HEK293 (cell line): ENCODE data around the gene ACTR6.

Source experiments
- ATF2 ChIP-seq: fragments of 450-650 bp; formaldehyde crosslinking; IDR thresholded peaks from 2 replicates; pipeline ENCODE4 v1.5.1; 2016; ENCODE audit warnings: missing biosample characterization, missing genetic modification characterization, low read depth
- HOXA7 ChIP-seq: sonication (generic); formaldehyde crosslinking; IDR thresholded peaks from 2 replicates; pipeline ENCODE4 v1.8.1; 2022; ENCODE audit warnings: missing genetic modification reagents, borderline replicate concordance
- KLF7 ChIP-seq: fragments of 450-650 bp; formaldehyde crosslinking; IDR thresholded peaks from 2 replicates; pipeline ENCODE4 v1.5.1; 2016; ENCODE audit warnings: missing biosample characterization, missing genetic modification characterization, borderline replicate concordance
- PATZ1 ChIP-seq: fragments of 450-650 bp; formaldehyde crosslinking; IDR thresholded peaks from 2 replicates; pipeline ENCODE4 v1.5.1; 2016; ENCODE audit warnings: missing biosample characterization, missing genetic modification characterization
- PBX3 ChIP-seq: sonication (generic); formaldehyde crosslinking; IDR thresholded peaks from 2 replicates; pipeline ENCODE4 v1.8.1; 2022; ENCODE audit warnings: mild to moderate bottlenecking, moderate library complexity, missing genetic modification reagents
- YY1 ChIP-seq: fragments of 450-650 bp; formaldehyde crosslinking; IDR thresholded peaks from 2 replicates; pipeline ENCODE4 v1.5.1; 2018; ENCODE audit warnings: missing biosample characterization, missing genetic modification characterization
- ZFP37 ChIP-seq: fragments of 450-650 bp; formaldehyde crosslinking; IDR thresholded peaks from 2 replicates; pipeline ENCODE4 v1.5.1; 2016; ENCODE audit warnings: missing biosample characterization, missing genetic modification characterization
- ZFP69B ChIP-seq: fragments of 450-650 bp; formaldehyde crosslinking; IDR thresholded peaks from 2 replicates; pipeline ENCODE4 v1.5.1; 2016; ENCODE audit warnings: missing biosample characterization, missing genetic modification characterization
- ZNF112 ChIP-seq: fragments of 450-650 bp; formaldehyde crosslinking; IDR thresholded peaks from 2 replicates; pipeline ENCODE4 v1.5.0; 2017; ENCODE audit warnings: missing biosample characterization, missing genetic modification characterization
- ZNF114 ChIP-seq: fragments of 450-650 bp; formaldehyde crosslinking; IDR thresholded peaks from 2 replicates; pipeline ENCODE4 v1.5.0; 2017; ENCODE audit warnings: missing biosample characterization, missing genetic modification characterization
- ZNF140 ChIP-seq: fragments of 450-650 bp; formaldehyde crosslinking; IDR thresholded peaks from 2 replicates; pipeline ENCODE4 v1.5.1; 2016; ENCODE audit warnings: missing biosample characterization, missing genetic modification characterization
- ZNF169 ChIP-seq: fragments of 450-650 bp; formaldehyde crosslinking; IDR thresholded peaks from 2 replicates; pipeline ENCODE4 v1.5.1; 2016; ENCODE audit warnings: missing biosample characterization, missing genetic modification characterization
- ZNF248 ChIP-seq: fragments of 450-650 bp; formaldehyde crosslinking; IDR thresholded peaks from 2 replicates; pipeline ENCODE4 v1.5.1; 2017; ENCODE audit warnings: missing biosample characterization, missing genetic modification characterization
- ZNF292 ChIP-seq: fragments of 450-650 bp; formaldehyde crosslinking; IDR thresholded peaks from 2 replicates; pipeline ENCODE4 v1.5.1; 2016; ENCODE audit warnings: low read depth, missing biosample characterization, missing genetic modification characterization, borderline replicate concordance
- ZNF311 ChIP-seq: fragments of 450-650 bp; formaldehyde crosslinking; IDR thresholded peaks from 2 replicates; pipeline ENCODE4 v1.5.1; 2017; ENCODE audit warnings: missing biosample characterization, missing genetic modification characterization, borderline replicate concordance
- ZNF366 ChIP-seq: fragments of 450-650 bp; formaldehyde crosslinking; conservative IDR thresholded peaks from 2 replicates; pipeline ENCODE4 v1.5.1; 2016; ENCODE audit warnings: missing biosample characterization, missing genetic modification characterization
- ZNF549 ChIP-seq: fragments of 450-650 bp; IDR thresholded peaks from 2 replicates; pipeline ENCODE4 v1.5.1; 2018; ENCODE audit warnings: missing biosample characterization, missing genetic modification characterization, mild to moderate bottlenecking, inconsistent platforms, moderate library complexity
- ZNF580 ChIP-seq: fragments of 450-650 bp; formaldehyde crosslinking; IDR thresholded peaks from 2 replicates; pipeline ENCODE4 v1.5.1; 2016; ENCODE audit warnings: missing biosample characterization, missing genetic modification characterization
- ZNF629 ChIP-seq: fragments of 450-650 bp; formaldehyde crosslinking; IDR thresholded peaks from 2 replicates; pipeline ENCODE4 v1.5.1; 2017; ENCODE audit warnings: missing biosample characterization, missing genetic modification characterization
- ZNF660 ChIP-seq: fragments of 450-650 bp; IDR thresholded peaks from 2 replicates; pipeline ENCODE4 v1.5.1; 2018; ENCODE audit warnings: missing biosample characterization, mild to moderate bottlenecking, missing genetic modification characterization
- ZNF707 ChIP-seq: fragments of 450-650 bp; formaldehyde crosslinking; IDR thresholded peaks from 2 replicates; pipeline ENCODE4 v1.5.1; 2016; ENCODE audit warnings: missing biosample characterization, missing genetic modification characterization
- ZNF768 ChIP-seq: fragments of 450-650 bp; formaldehyde crosslinking; IDR thresholded peaks from 2 replicates; pipeline ENCODE4 v1.5.1; 2018; ENCODE audit warnings: missing biosample characterization, mild to moderate bottlenecking, missing genetic modification characterization
- ZNF830 ChIP-seq: fragments of 450-650 bp; IDR thresholded peaks from 2 replicates; pipeline ENCODE4 v1.5.0; 2018; ENCODE audit warnings: missing biosample characterization, missing genetic modification characterization, low read depth, mild to moderate bottlenecking, moderate library complexity
- ZNF837 ChIP-seq: fragments of 450-650 bp; formaldehyde crosslinking; IDR thresholded peaks from 2 replicates; pipeline ENCODE4 v1.5.1; 2016; ENCODE audit warnings: missing biosample characterization, missing genetic modification characterization
- TF ChIP-seq, protein P1 (sequence below): fragments of 450-650 bp; formaldehyde crosslinking; IDR thresholded peaks from 2 replicates; pipeline ENCODE4 v1.5.1; 2016; ENCODE audit warnings: missing biosample characterization, missing genetic modification characterization
- TF ChIP-seq, protein P2 (sequence below): fragments of 450-650 bp; formaldehyde crosslinking; IDR thresholded peaks from 2 replicates; pipeline ENCODE4 v1.5.1; 2016; ENCODE audit warnings: missing biosample characterization, missing genetic modification characterization
- TF ChIP-seq, protein P3 (sequence below): fragments of 450-650 bp; formaldehyde crosslinking; IDR thresholded peaks from 2 replicates; pipeline ENCODE4 v1.5.0; 2017; ENCODE audit warnings: missing biosample characterization, missing genetic modification characterization, borderline replicate concordance

Gene ACTR6

DNA sequence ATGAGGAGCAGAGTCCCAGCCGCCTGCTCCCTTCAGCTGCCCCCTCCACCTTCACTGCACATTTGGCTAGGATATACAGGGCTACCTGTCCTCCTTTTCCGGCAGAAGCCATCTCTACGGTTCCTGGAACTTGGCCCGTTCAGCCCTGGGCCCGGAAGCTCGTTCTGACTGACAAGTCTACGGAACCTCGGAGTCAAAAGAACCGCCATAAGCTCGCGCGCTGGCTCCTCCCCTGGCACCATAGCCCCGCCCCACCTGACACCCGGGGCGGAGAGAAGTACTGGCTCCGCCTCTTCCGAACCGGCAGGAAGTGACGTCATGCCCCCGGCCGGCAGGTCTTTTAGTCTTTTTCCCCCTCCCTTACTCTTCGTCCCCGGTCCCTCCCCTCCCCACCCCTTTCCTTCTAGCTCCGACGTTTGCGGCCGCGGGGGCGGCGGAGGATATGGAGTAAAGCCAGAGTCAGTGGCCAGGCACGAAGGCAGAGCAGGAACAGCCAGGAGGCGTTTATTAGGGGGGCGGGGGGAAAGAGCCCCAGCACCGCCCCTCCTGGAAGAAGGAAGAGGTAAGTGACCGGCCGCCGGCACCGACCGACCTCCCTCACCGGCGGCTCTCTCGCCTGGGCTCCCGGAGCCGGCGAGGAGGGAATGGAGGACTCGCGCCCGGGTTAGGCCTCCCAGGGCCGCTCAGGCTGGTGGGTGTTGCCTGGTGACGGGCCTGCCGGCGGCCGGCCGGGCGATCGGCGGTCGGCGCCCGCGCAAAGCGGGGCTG lies 66.4 kb downstream of the ACTR6 start, which contains the start of the genes DEPDC4 and SCYL2 (continued):
- peak; percentile 89 for TF ChIP-seq ZNF366
- TF ChIP-seq ZFP69B (tag by site-specific recombination), result no peak
- TF ChIP-seq PATZ1 (tag by site-specific recombination), result peak; percentile 96
- TF ChIP-seq ZNF292 (tag by site-specific recombination), result no peak
- TF ChIP-seq ZNF169 (tag by site-specific recombination), result no peak
- TF ChIP-seq ZNF768 (tag by site-specific recombination), result no peak
- TF ChIP-seq ZNF660 (tag by site-specific recombination), result 0 out of 2 replicates have a peak, but pooled peaks have one; percentile 29
- no peak for TF ChIP-seq ZNF549 (tag by site-specific recombination)
- TF ChIP-seq ATF2 (tag by site-specific recombination), result peak; percentile 100
- no peak for TF ChIP-seq ZNF830 (tag by site-specific recombination)
- no peak for TF ChIP-seq ZNF707
- TF ChIP-seq, protein P1, sequence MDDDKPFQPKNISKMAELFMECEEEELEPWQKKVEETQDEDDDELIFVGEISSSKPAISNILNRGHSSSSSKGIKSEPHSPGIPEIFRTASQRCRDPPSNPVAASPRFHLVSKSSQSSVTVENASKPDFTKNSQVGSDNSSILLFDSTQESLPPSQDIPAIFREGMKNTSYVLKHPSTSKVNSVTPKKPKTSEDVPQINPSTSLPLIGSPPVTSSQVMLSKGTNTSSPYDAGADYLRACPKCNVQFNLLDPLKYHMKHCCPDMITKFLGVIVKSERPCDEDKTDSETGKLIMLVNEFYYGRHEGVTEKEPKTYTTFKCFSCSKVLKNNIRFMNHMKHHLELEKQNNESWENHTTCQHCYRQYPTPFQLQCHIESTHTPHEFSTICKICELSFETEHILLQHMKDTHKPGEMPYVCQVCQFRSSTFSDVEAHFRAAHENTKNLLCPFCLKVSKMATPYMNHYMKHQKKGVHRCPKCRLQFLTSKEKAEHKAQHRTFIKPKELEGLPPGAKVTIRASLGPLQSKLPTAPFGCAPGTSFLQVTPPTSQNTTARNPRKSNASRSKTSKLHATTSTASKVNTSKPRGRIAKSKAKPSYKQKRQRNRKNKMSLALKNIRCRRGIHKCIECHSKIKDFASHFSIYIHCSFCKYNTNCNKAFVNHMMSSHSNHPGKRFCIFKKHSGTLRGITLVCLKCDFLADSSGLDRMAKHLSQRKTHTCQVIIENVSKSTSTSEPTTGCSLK (tag by site-specific recombination), result no peak
- TF ChIP-seq, protein P2, sequence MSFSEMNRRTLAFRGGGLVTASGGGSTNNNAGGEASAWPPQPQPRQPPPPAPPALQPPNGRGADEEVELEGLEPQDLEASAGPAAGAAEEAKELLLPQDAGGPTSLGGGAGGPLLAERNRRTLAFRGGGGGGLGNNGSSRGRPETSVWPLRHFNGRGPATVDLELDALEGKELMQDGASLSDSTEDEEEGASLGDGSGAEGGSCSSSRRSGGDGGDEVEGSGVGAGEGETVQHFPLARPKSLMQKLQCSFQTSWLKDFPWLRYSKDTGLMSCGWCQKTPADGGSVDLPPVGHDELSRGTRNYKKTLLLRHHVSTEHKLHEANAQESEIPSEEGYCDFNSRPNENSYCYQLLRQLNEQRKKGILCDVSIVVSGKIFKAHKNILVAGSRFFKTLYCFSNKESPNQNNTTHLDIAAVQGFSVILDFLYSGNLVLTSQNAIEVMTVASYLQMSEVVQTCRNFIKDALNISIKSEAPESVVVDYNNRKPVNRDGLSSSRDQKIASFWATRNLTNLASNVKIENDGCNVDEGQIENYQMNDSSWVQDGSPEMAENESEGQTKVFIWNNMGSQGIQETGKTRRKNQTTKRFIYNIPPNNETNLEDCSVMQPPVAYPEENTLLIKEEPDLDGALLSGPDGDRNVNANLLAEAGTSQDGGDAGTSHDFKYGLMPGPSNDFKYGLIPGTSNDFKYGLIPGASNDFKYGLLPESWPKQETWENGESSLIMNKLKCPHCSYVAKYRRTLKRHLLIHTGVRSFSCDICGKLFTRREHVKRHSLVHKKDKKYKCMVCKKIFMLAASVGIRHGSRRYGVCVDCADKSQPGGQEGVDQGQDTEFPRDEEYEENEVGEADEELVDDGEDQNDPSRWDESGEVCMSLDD (tag by site-specific recombination), result no peak
- TF ChIP-seq ZNF311 (tag by site-specific recombination), result no peak
- TF ChIP-seq ZNF114 (tag by site-specific recombination), result no peak
- 0 out of 2 replicates have a peak, but pooled peaks have one; percentile 40 for TF ChIP-seq YY1 (tag by site-specific recombination)
- TF ChIP-seq ZNF580, result no peak
- peak; percentile 93 for TF ChIP-seq ZNF629 (tag by site-specific recombination)
- TF ChIP-seq ZNF140 (tag by site-specific recombination), result no peak
- no peak; the same call in 1 of the 2 replicates for TF ChIP-seq KLF7
- TF ChIP-seq ZNF837 (tag by site-specific recombination), result no peak
- TF ChIP-seq HOXA7 (CRISPR knock-in tag), result no peak
- TF ChIP-seq, protein P3, sequence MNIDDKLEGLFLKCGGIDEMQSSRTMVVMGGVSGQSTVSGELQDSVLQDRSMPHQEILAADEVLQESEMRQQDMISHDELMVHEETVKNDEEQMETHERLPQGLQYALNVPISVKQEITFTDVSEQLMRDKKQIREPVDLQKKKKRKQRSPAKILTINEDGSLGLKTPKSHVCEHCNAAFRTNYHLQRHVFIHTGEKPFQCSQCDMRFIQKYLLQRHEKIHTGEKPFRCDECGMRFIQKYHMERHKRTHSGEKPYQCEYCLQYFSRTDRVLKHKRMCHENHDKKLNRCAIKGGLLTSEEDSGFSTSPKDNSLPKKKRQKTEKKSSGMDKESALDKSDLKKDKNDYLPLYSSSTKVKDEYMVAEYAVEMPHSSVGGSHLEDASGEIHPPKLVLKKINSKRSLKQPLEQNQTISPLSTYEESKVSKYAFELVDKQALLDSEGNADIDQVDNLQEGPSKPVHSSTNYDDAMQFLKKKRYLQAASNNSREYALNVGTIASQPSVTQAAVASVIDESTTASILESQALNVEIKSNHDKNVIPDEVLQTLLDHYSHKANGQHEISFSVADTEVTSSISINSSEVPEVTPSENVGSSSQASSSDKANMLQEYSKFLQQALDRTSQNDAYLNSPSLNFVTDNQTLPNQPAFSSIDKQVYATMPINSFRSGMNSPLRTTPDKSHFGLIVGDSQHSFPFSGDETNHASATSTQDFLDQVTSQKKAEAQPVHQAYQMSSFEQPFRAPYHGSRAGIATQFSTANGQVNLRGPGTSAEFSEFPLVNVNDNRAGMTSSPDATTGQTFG (tag by site-specific recombination), result no peak
- no peak for TF ChIP-seq ZFP37
- no peak for TF ChIP-seq ZNF248
- no peak for TF ChIP-seq ZNF112
- TF ChIP-seq PBX3 (CRISPR knock-in tag), result no peak
